H1 (cell line): ENCODE measurements around the gene LHFPL6. TPM values are rescaled to one million over a fixed set of nuclear protein-coding genes. Genes with fewer than 3 reads are reported as not detected.

ENCODE experiments used
- CTCF ChIA-PET: fragments of 300-600 bp; sonication (Branson Sonifier 250); formaldehyde crosslinking; loops from one replicate; lab custom pipeline; 2021; ENCODE audit not compliant: partially characterized antibody; lab: Charles Lee
- POLR2A ChIA-PET: fragments of 300-600 bp; sonication (Branson Sonifier 250); formaldehyde crosslinking; loops from one replicate; lab custom pipeline; 2021; ENCODE audit warnings: inconsistent platforms; ENCODE audit not compliant: partially characterized antibody; lab: Charles Lee
- DNase-seq, 2 experiments: peaks; one replicate each; pipeline versions ENCODE4 v3.0.0 to v3.0.0-alpha.2; 2010 to 2022; ENCODE audit warnings: low spot score in 2 of 2, low read depth in 1 of 2, mixed read lengths in 1 of 2
- FAIRE-seq: peaks from 2 replicates; lab custom pipeline; 2011; peaks lifted over from hg19 to GRCh38; lab: Jason Lieb, UNC
- H2AFZ ChIP-seq: 2 replicates; pipeline ENCODE4 v1.8.1; 2012; ENCODE audit warnings: low read length, inconsistent platforms
- H2AK5ac ChIP-seq: 2 replicates; pipeline ENCODE4 v1.6.1; 2013; ENCODE audit warnings: low read depth, low read length
- H2BK120ac ChIP-seq: replicated peaks from 2 replicates; pipeline ENCODE3; 2013; ENCODE audit warnings: low read depth, low read length, inconsistent platforms
- H2BK12ac ChIP-seq: 2 replicates; pipeline ENCODE4 v1.6.1; 2013; ENCODE audit warnings: low read depth, low read length
- H2BK15ac ChIP-seq: 2 replicates; pipeline ENCODE4 v1.6.1; 2013; ENCODE audit warnings: low read length
- H2BK20ac ChIP-seq: 2 replicates; pipeline ENCODE4 v1.6.1; 2013; ENCODE audit warnings: low read length
- H2BK5ac ChIP-seq: 2 replicates; pipeline ENCODE4 v1.6.1; 2013; ENCODE audit warnings: low read depth, low read length
- H3K14ac ChIP-seq: 2 replicates; pipeline ENCODE4 v1.6.1; 2013; ENCODE audit warnings: inconsistent platforms; ENCODE audit not compliant: insufficient read length
- H3K18ac ChIP-seq: 2 replicates; pipeline ENCODE4 v1.6.1; 2013; ENCODE audit warnings: low read length; ENCODE audit errors: extremely low read depth
- H3K23ac ChIP-seq: 2 replicates; pipeline ENCODE4 v1.6.1; 2013; ENCODE audit warnings: inconsistent platforms; ENCODE audit not compliant: insufficient read length
- H3K23me2 ChIP-seq: 2 replicates; pipeline ENCODE4 v1.6.1; 2013; ENCODE audit warnings: low read depth, low read length
- H3K27ac ChIP-seq: 2 replicates; pipeline ENCODE4 v1.6.1; 2011; ENCODE audit warnings: low read depth, low read length, inconsistent platforms
- H3K27me3 ChIP-seq, 4 experiments: replicated peaks in 1 of 4; 1 replicate in 1 of 4; 2 replicates in 3 of 4; pipeline versions ENCODE4 v1.6.1 to v1.8.1; 2011 to 2013; ENCODE audit warnings: low read length in 3 of 4, mild to moderate bottlenecking in 3 of 4, inconsistent platforms in 2 of 4, mixed read lengths in 2 of 4, moderate library complexity in 1 of 4; ENCODE audit not compliant: control insufficient read depth in 3 of 4, insufficient read depth in 3 of 4; ENCODE audit errors: extremely low read depth in 1 of 4
- H3K36me3 ChIP-seq, 4 experiments: 2 replicates each; pipeline versions ENCODE4 v1.6.1 to v1.8.1; 2011 to 2013; ENCODE audit warnings: mild to moderate bottlenecking in 4 of 4, low read length in 3 of 4, moderate library complexity in 2 of 4, control low read depth in 1 of 4, inconsistent platforms in 1 of 4; ENCODE audit not compliant: insufficient read depth in 4 of 4, control insufficient read depth in 2 of 4
- H3K4ac ChIP-seq: replicated peaks from 2 replicates; pipeline ENCODE3; 2013; ENCODE audit warnings: low read length, low read depth, mixed read lengths, inconsistent platforms; ENCODE audit not compliant: insufficient read length
- H3K4me1 ChIP-seq, 4 experiments: replicated peaks in 1 of 4; 1 replicate in 1 of 4; 2 replicates in 3 of 4; pipeline versions ENCODE4 v1.6.1 to v1.8.1; 2011 to 2013; ENCODE audit warnings: low read length in 3 of 4, inconsistent platforms in 2 of 4, mixed read lengths in 1 of 4; ENCODE audit not compliant: insufficient read depth in 4 of 4, control insufficient read depth in 3 of 4
- H3K4me2 ChIP-seq, 2 experiments: 2 replicates each; pipeline versions ENCODE4 v1.6.1 to v1.8.1; 2011 to 2013; ENCODE audit warnings: low read depth in 2 of 2, low read length in 2 of 2, control low read depth in 1 of 2, inconsistent platforms in 1 of 2, mild to moderate bottlenecking in 1 of 2; ENCODE audit not compliant: insufficient read depth in 1 of 2
- H3K4me3 ChIP-seq, 4 experiments: fragments of 200-600, 300-600 bp in 1 of 4; sonication (generic), shearing (Covaris generic), sonication (Bioruptor Twin) in 1 of 4; 2 replicates each; pipeline versions ENCODE4 v1.5.1 to v1.8.1; 2011 to 2016; ENCODE audit warnings: low read length in 4 of 4, low read depth in 3 of 4, control low read depth in 2 of 4, inconsistent platforms in 2 of 4, mild to moderate bottlenecking in 2 of 4, mixed read lengths in 1 of 4, moderate library complexity in 1 of 4; ENCODE audit not compliant: insufficient read depth in 2 of 4; ENCODE audit errors: extremely low read depth in 1 of 4
- H3K56ac ChIP-seq: replicated peaks from 2 replicates; pipeline ENCODE3; 2013; ENCODE audit warnings: low read depth, mild to moderate bottlenecking, mixed read lengths, low read length, inconsistent platforms; ENCODE audit not compliant: insufficient read length
- H3K79me1 ChIP-seq: 2 replicates; pipeline ENCODE4 v1.6.1; 2013; ENCODE audit warnings: low read depth, low read length, control low read depth
- H3K79me2 ChIP-seq, 2 experiments: 2 replicates each; pipeline versions ENCODE4 v1.6.1 to v1.8.1; 2012 to 2013; ENCODE audit warnings: low read length in 2 of 2, mild to moderate bottlenecking in 2 of 2, inconsistent platforms in 1 of 2; ENCODE audit not compliant: insufficient read depth in 2 of 2, control insufficient read depth in 1 of 2
- H3K9ac ChIP-seq, 4 experiments: replicated peaks in 1 of 4; 1 replicate in 1 of 4; 2 replicates in 3 of 4; pipeline versions ENCODE4 v1.6.1 to v1.8.1; 2011 to 2013; ENCODE audit warnings: low read depth in 3 of 4, low read length in 3 of 4, control low read depth in 2 of 4, mild to moderate bottlenecking in 2 of 4, moderate library complexity in 2 of 4, inconsistent platforms in 1 of 4; ENCODE audit errors: extremely low read depth in 1 of 4
- H3K9me3 ChIP-seq, 2 experiments: 2 replicates each; pipeline versions ENCODE4 v1.6.1 to v1.8.1; 2012 to 2013; ENCODE audit warnings: mild to moderate bottlenecking in 2 of 2, moderate library complexity in 2 of 2, control low read depth in 1 of 2, inconsistent platforms in 1 of 2, low read depth in 1 of 2, low read length in 1 of 2, mixed read lengths in 1 of 2; ENCODE audit not compliant: insufficient read depth in 2 of 2
- H4K20me1 ChIP-seq, 2 experiments: replicated peaks in 1 of 2; 2 replicates each; pipeline versions ENCODE3 to v1.8.1; 2011 to 2013; ENCODE audit warnings: inconsistent platforms in 2 of 2, low read length in 2 of 2, mild to moderate bottlenecking in 1 of 2; ENCODE audit not compliant: insufficient read depth in 2 of 2, control insufficient read depth in 1 of 2
- H4K5ac ChIP-seq: 2 replicates; pipeline ENCODE4 v1.6.1; 2013; ENCODE audit warnings: low read length, low read depth, mixed read lengths, inconsistent platforms; ENCODE audit not compliant: insufficient read length
- H4K8ac ChIP-seq: 2 replicates; pipeline ENCODE4 v1.8.0; 2013; ENCODE audit warnings: mild to moderate bottlenecking, moderate library complexity, low read length, inconsistent platforms; ENCODE audit not compliant: insufficient read depth; ENCODE audit errors: extremely low read depth
- H4K91ac ChIP-seq: replicated peaks from 2 replicates; pipeline ENCODE3; 2013; ENCODE audit warnings: low read length, mixed read lengths, inconsistent platforms; ENCODE audit not compliant: insufficient read length
- BRCA1 ChIP-seq: IDR thresholded peaks from 2 replicates; pipeline ENCODE4 v1.6.1; 2012; ENCODE audit warnings: low read depth, low read length, improper control_type of control experiment
- CREB1 ChIP-seq: IDR thresholded peaks from 2 replicates; pipeline ENCODE4 v1.6.1; 2012; ENCODE audit warnings: inconsistent platforms
- KDM5A ChIP-seq: fragments of 200-600 bp; IDR thresholded peaks from 2 replicates; pipeline ENCODE4 v1.7.1; 2012; ENCODE audit warnings: mild to moderate bottlenecking, low read length, inconsistent platforms, mixed read lengths
- POLR2A ChIP-seq, 2 experiments: IDR thresholded peaks; 1 replicate in 1 of 2; 2 replicates in 1 of 2; pipeline ENCODE4 v1.6.1; 2011; ENCODE audit warnings: low read depth in 2 of 2, low read length in 2 of 2, mild to moderate bottlenecking in 2 of 2; ENCODE audit errors: control extremely low read depth in 1 of 2
- WGBS, 2 experiments: shearing (Covaris generic) in 1 of 2; methylation state at CpG; one replicate each; pipeline versions ENCODE4 v1.1.6 to v1.1.7; 2013 to 2015; ENCODE audit warnings: low lambda C conversion rate in 2 of 2, mixed read lengths in 2 of 2, inconsistent platforms in 1 of 2, low coverage in 1 of 2, missing lambda C conversion rate in 1 of 2; ENCODE audit not compliant: insufficient replicate concordance in 2 of 2, insufficient coverage in 1 of 2, insufficient read length in 1 of 2; ENCODE audit errors: extremely low coverage in 1 of 2, missing lambda C conversion rate in 1 of 2; 5-methylcytosine and 5-hydroxymethylcytosine counted together
- polyA plus RNA-seq, 7 experiments: library from polyadenylated mRNA; depleted of rRNA in 3 of 7; stranded (reverse) in 5 of 7; unstranded in 2 of 7; fragments of >200 nt in 5 of 7; fragments of 200-250 nt in 2 of 7; gene quantifications; 1 replicate in 5 of 7; 2 replicates in 1 of 7; 4 replicates in 1 of 7; pipeline versions ENCODE4 v1.2.1 to v1.2.3, GENCODE V29; 2011 to 2013; ENCODE audit warnings: missing spikeins in 2 of 7, mixed read lengths in 2 of 7
- total RNA-seq: library from RNA; stranded (reverse); fragmentation: NEBNext Ultra II Directional; extraction: Animal tissue kit (Norgen Biotek cat#: 25700); gene quantifications from 2 replicates; pipeline ENCODE4 v1.2.1, GENCODE V29; 2021
- TF ChIP-seq, protein P1 (sequence below): IDR thresholded peaks from 2 replicates; pipeline ENCODE4 v1.6.1; 2011; ENCODE audit warnings: low read depth, mild to moderate bottlenecking, low read length; ENCODE audit not compliant: insufficient read depth

Gene LHFPL6
- total and polyA plus RNA-seq, 2 of the 8 experiments (the other 6 are each of a cell fraction or from before 2014, with no cell fraction given), result 7.6 to 17.0 TPM

DNA sequence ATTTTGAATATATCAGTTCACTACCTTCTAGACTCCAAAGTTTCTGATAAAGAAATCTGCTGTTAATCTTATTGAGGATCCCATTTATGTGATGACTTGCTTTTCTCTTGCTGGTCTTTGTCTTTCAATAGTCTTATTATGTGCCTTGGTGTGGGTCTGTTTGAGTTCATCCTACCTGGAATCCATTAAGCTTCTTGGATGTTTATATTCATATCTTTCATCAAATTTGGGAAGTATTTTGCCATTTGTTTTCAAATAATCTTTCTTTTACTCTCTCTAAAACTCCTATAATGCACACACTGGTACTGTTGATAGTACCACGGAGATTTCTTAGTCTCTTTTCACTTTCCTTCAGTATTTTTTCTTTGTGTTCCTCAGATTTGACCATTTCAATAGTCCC is 28.3 kb upstream of the LHFPL6 start:
- no peak overlapping the region for H3K4me2 ChIP-seq
- H3K4ac ChIP-seq, result no peak overlapping the region
- no peak overlapping the region for H3K27ac ChIP-seq
- no peaks in the 10 kb centered on the region for H3K79me1 ChIP-seq
- no peak overlapping the region for H3K18ac ChIP-seq
- no peak overlapping the region for H3K56ac ChIP-seq
- H4K5ac ChIP-seq, result no peak overlapping the region
- POLR2A ChIA-PET, result no interaction called here
- no peak for FAIRE-seq
- H3K36me3 ChIP-seq, result no peaks in the 10 kb centered on the region
- H2BK120ac ChIP-seq, result no peak overlapping the region
- no peak overlapping the region for H3K23ac ChIP-seq
- H3K79me2 ChIP-seq, result no peaks in the 10 kb centered on the region
- no peak overlapping the region for H3K14ac ChIP-seq
- H3K9me3 ChIP-seq, result no peaks in the 10 kb centered on the region
- no peak overlapping the region for H2AK5ac ChIP-seq
- no peak overlapping the region for H2BK5ac ChIP-seq
- H3K4me3 ChIP-seq, result no peak overlapping the region
- no peak overlapping the region for H3K9ac ChIP-seq
- H2AFZ ChIP-seq, result no peak overlapping the region
- no peaks in the 10 kb centered on the region for H3K23me2 ChIP-seq
- no peaks in the 10 kb centered on the region for H4K20me1 ChIP-seq
- no peak overlapping the region for H4K91ac ChIP-seq
- 93% methylated on average over 1 of the region's 1 CpG; no CpG with 5 or more reads in 1 of the 2 experiments for WGBS, 2 experiments
- H2BK15ac ChIP-seq, result no peak overlapping the region
- H3K4me1 ChIP-seq, result no peaks in the 10 kb centered on the region
- H4K8ac ChIP-seq, result no peak overlapping the region
- no peak for DNase-seq
- CTCF ChIA-PET, result interaction anchor here (0.8 kb wide), 1 partner anchor 15 kb away, joined by 3 read pairs; no protein-coding TSS in a partner anchor
- no peak overlapping the region for H2BK12ac ChIP-seq
- no peaks in the 10 kb centered on the region for H3K27me3 ChIP-seq
- TF ChIP-seq POLR2A (IDR thresholded peaks at IDR 0.05; ENCODE audit: control extremely low read depth in 1 of 2, low read depth in 2 of 2, low read length in 2 of 2) (no peak), CREB1 (no peak), KDM5A (no peak), BRCA1 (no peak)
- TF ChIP-seq, protein P1, sequence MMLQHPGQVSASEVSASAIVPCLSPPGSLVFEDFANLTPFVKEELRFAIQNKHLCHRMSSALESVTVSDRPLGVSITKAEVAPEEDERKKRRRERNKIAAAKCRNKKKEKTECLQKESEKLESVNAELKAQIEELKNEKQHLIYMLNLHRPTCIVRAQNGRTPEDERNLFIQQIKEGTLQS, result no peak
- no peak overlapping the region for H2BK20ac ChIP-seq
